A673 (cell line): ENCODE results near the gene ARF3. TPM values are rescaled to one million over a fixed set of nuclear protein-coding genes. Genes with fewer than 3 reads are reported as not detected.
A peak's percentile ranks its signal among the peaks of the same experiment; 100 is the strongest.

Experiments
- BruUV-seq: library from RNA; stranded (reverse); fragments of 400-500 nt; replicated peaks from 2 replicates; lab custom pipeline; 2021; lab: Mats Ljungman, UMichigan
- CTCF ChIA-PET: fragments of 300-600 bp; sonication (Branson Sonifier 250); formaldehyde crosslinking; loops from one replicate; lab custom pipeline; 2022; ENCODE audit warnings: antibody characterized with exemption; lab: Charles Lee
- POLR2A ChIA-PET: fragments of 300-600 bp; sonication (Branson Sonifier 250); formaldehyde crosslinking; loops from one replicate; lab custom pipeline; 2022; ENCODE audit warnings: antibody characterized with exemption; ENCODE audit not compliant: low non-redundant PET; lab: Charles Lee
- DNase-seq: peaks from one replicate; pipeline ENCODE4 v3.0.0-alpha.2; 2015; ENCODE audit warnings: low spot score
- H3K27ac ChIP-seq: fragments of 200-600 bp; sonication (generic); 2 replicates; pipeline ENCODE4 v1.5.1; 2016; ENCODE audit warnings: mixed run types, low read depth, mild to moderate bottlenecking, mixed read lengths, antibody characterized with exemption, low read length; ENCODE audit not compliant: poor library complexity, severe bottlenecking
- H3K27me3 ChIP-seq: fragments of 200-600 bp; sonication (generic); replicated peaks from 2 replicates; pipeline ENCODE4 v1.6.1; 2017; ENCODE audit warnings: mixed run types, low read depth, mild to moderate bottlenecking, mixed read lengths, antibody characterized with exemption, low read length; ENCODE audit not compliant: insufficient read depth, poor library complexity
- H3K36me3 ChIP-seq: fragments of 200-600 bp; sonication (generic); 2 replicates; pipeline ENCODE4 v1.6.1; 2016; ENCODE audit warnings: mixed run types, mild to moderate bottlenecking, mixed read lengths, antibody characterized with exemption, low read length; ENCODE audit not compliant: insufficient read depth, poor library complexity, severe bottlenecking
- H3K4me1 ChIP-seq: fragments of 200-600 bp; sonication (generic); 2 replicates; pipeline ENCODE4 v1.6.1; 2017; ENCODE audit warnings: mixed run types, mild to moderate bottlenecking, mixed read lengths, antibody characterized with exemption, low read length; ENCODE audit not compliant: insufficient read depth, poor library complexity, severe bottlenecking
- H3K4me3 ChIP-seq: fragments of 200-600 bp; sonication (generic); 2 replicates; pipeline ENCODE4 v1.5.1; 2016; ENCODE audit warnings: low read depth, mixed run types, mild to moderate bottlenecking, mixed read lengths, low read length; ENCODE audit not compliant: poor library complexity, severe bottlenecking
- H3K9me3 ChIP-seq: fragments of 200-600 bp; sonication (generic); 2 replicates; pipeline ENCODE4 v1.6.1; 2016; ENCODE audit warnings: mixed run types, low read depth, mild to moderate bottlenecking, mixed read lengths, antibody characterized with exemption, low read length; ENCODE audit not compliant: poor library complexity, severe bottlenecking
- EZH2 ChIP-seq: fragments of 200-600 bp; sonication (generic); IDR thresholded peaks from 2 replicates; pipeline ENCODE4 v1.6.1; 2017; ENCODE audit warnings: borderline replicate concordance, low read depth, mild to moderate bottlenecking, mixed read lengths, antibody characterized with exemption, low read length; ENCODE audit not compliant: poor library complexity, severe bottlenecking
- intact Hi-C: fragments of 100-400 bp; cut with micrococcal nuclease; formaldehyde crosslinking; loops from one replicate; pipeline ENCODE4 v1.10.0; 2022; ENCODE audit not compliant: unreplicated experiment
- total RNA-seq: library from RNA; stranded (reverse); gene quantifications from 2 replicates; pipeline ENCODE4 v1.2.3, GENCODE V29; 2021
- TF ChIP-seq, protein P1 (sequence below): fragments of 300-800, 200-600 bp; sonication (generic); conservative IDR thresholded peaks from 2 replicates; pipeline ENCODE4 v1.5.1; 2017; ENCODE audit warnings: low read depth, mild to moderate bottlenecking, antibody characterized with exemption, low read length, moderate library complexity, mixed read lengths

Gene ARF3
- total RNA-seq, 1 experiment from 2014 or later: 183 TPM

- peak; percentile 63 for DNase-seq
- TF ChIP-seq, protein P1, sequence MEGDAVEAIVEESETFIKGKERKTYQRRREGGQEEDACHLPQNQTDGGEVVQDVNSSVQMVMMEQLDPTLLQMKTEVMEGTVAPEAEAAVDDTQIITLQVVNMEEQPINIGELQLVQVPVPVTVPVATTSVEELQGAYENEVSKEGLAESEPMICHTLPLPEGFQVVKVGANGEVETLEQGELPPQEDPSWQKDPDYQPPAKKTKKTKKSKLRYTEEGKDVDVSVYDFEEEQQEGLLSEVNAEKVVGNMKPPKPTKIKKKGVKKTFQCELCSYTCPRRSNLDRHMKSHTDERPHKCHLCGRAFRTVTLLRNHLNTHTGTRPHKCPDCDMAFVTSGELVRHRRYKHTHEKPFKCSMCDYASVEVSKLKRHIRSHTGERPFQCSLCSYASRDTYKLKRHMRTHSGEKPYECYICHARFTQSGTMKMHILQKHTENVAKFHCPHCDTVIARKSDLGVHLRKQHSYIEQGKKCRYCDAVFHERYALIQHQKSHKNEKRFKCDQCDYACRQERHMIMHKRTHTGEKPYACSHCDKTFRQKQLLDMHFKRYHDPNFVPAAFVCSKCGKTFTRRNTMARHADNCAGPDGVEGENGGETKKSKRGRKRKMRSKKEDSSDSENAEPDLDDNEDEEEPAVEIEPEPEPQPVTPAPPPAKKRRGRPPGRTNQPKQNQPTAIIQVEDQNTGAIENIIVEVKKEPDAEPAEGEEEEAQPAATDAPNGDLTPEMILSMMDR: no peak
- TF ChIP-seq EZH2: no peak
- Histone ChIP-seq H3K4me3 (no peak overlapping the region), H3K4me1 (peaks cover 17% of the 10 kb centered on the region), H3K36me3 (no peaks in the 10 kb centered on the region), H3K9me3 (no peaks in the 10 kb centered on the region), H3K27ac (no peak overlapping the region), H3K27me3 (peaks cover 30% of the 10 kb centered on the region)
- no TSS peak for BruUV-seq
- intact Hi-C loops: no loop called here
- ChIA-PET POLR2A (interaction anchor here (0.6 kb wide), 1 partner anchor 33 kb away, joined by 7 read pairs; no protein-coding TSS in a partner anchor), CTCF (interaction anchor here (1.5 kb wide), 1 partner anchor 101 kb away, joined by 3 read pairs; no protein-coding TSS in a partner anchor)
Observed at GRCh38 chr12:48986720-48987291, 29.5 kb upstream of the ARF3 start.

DNA sequence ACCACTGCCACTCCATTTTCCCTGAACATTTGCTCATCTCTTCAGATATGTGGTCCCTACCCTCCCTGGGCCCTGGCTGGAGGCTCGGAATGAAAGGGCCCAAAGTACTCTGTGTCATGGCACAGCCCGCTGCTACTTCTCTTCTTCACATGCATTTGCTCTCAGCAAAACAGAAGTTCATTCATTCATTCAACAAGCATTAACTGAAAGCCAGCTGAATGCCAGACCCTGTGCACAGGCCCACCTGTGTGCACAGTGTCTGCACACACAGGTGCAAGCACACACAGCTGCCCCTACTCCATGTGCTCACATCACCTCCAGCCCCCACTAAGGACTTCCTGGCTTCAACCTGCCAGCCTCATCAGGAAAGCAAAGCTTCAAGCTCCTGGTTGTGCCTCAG is 28.6 kb upstream of the ARF3 start:
- peaks cover 21% of the 10 kb centered on the region for H3K4me1 ChIP-seq
- TF ChIP-seq EZH2: no peak
- TF ChIP-seq, protein P1: no peak
- BruUV-seq: no TSS peak
- intact Hi-C loops: no loop called here
- H3K9me3 ChIP-seq: no peaks in the 10 kb centered on the region
- peaks cover 39% of the 10 kb centered on the region for H3K27me3 ChIP-seq
- no peak for DNase-seq
- CTCF ChIA-PET: no interaction called here
- no peak overlapping the region for H3K27ac ChIP-seq
- POLR2A ChIA-PET: interaction anchor here (0.6 kb wide), 1 partner anchor 34 kb away, joined by 7 read pairs; no protein-coding TSS in a partner anchor
- no peak overlapping the region for H3K4me3 ChIP-seq
- no peaks in the 10 kb centered on the region for H3K36me3 ChIP-seq

- DNase-seq: no peak
- ChIA-PET POLR2A (no interaction called here), CTCF (no interaction called here)
- intact Hi-C loops: no loop called here
- Histone ChIP-seq H3K4me3 (no peak overlapping the region), H3K36me3 (no peaks in the 10 kb centered on the region), H3K4me1 (peaks cover 25% of the 10 kb centered on the region), H3K9me3 (no peaks in the 10 kb centered on the region), H3K27me3 (peaks cover 44% of the 10 kb centered on the region), H3K27ac (no peak overlapping the region)
- no TSS peak for BruUV-seq
- TF ChIP-seq, protein P1: no peak
- no peak for TF ChIP-seq EZH2
Observed at GRCh38 chr12:48985475-48985897, 28.2 kb upstream of the ARF3 start.
